HG03196 (cell line): ENCODE results near the gene KLHL29.
A peak's percentile ranks its signal among the peaks of the same experiment; 100 is the strongest.
"Not testable (repeated sequence)": the region's sequence is repeated elsewhere in the genome, so short reads cannot be mapped to it uniquely, and the experiment has no call there.

Experiments used
- ATAC-seq: cut with Tn5 transposase; IDR thresholded peaks from one replicate; pipeline ENCODE4 v1.9.1; 2021; ENCODE audit not compliant: unreplicated experiment

KLHL29 gene

DNA sequence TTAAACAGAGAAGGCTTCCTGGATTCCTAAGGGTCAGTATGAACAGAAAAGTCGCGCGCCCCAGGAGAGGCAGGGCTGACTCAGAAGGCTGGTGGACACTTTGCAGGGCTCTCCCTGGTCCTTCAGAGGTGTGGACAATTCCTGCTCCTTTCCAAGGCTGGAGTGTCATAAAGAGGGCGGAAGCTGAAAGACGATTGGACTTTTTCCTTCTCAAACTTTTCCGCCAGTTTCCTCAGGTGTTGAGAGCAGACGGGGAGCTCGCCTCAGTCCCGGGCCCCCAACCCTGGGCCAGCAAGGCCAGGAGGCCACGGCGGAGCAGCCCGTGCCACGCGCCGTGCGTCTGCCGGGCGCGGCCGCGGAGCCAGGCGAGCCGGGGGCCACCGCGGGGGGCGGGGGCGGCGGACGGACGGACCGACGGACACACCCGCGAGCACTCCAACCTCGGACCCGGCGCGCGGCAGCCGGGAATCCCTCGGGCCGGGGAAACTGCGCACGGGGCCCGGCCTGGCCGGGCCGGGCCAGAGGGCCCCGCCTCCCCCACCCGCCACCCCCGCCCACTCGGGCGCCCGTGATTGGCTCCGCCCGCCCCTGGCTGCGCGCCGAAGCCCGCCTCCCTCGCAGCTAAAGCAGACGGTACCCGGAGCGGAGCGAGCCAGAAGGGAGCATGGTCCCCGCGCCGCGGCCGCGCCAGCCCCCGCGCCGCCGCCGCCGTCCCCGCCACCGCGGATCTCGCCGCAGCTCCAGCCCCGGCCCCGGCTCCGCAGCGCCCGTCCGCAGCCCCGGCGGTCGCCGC, at the start of gene KLHL29:
TSS of gene KLHL29 (plus strand) at position 629 of the 793 bp plus-strand sequence. CDS start 177,018 bp downstream, outside the sequence.
- ATAC-seq: peak; percentile 57

DNA sequence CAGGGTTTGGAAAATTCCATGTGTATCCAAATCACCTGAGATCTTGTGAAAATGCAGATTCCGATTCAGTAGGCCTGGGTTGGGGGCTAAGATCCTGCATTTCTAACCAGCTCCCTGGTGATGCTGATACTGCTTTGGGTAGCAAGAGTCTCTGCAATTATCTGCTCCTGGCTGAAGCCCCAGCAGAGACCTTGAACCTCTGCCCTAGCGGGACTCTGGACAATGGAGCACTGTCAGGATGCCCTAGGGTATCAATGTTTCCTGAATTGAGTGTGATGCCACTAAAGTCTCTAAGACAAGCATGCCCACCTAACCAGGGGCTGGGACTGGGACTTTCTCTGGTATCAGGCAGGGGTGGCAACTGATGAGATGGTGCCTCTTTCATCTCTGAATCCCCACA, 49.4 kb upstream of the KLHL29 start:
- no peak for ATAC-seq

DNA sequence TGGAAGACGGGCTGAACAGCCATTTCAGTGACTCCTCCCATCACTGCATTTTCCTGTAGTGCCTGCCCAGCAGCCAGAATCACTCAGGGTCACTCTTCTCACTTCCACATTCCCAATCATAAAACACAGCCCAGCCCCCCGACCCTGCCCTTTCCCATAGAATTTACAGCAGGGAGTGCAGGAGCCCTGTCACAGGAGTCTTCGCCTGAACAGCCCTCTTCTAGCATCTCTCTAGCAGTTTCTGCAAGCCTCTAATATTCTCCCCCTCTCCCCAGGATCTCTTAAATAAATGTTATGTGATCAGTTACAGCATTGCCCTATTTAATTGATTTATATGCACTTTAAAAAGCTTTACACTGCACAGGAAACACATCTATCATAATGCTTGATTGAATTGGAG, 42.9 kb upstream of the KLHL29 start:
- ATAC-seq: no peak

DNA sequence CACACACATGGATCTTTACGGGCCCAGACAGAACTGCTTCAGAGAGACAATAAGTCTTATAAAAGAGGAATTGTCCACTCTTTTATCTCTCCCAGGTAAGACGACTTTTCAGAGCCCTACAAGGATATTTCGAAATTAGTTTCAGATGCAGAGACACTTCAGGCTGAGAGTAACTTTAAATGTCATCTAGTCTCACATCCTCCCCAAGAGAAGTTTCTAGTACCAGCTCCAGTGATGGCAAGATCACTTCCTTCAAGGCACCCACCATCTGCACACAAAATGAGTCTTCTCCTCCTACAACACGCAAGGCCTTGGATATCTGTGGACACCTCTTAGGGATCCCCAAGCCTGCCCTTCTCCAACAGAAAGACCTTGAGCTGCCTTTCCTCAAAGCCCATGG, 39.0 kb upstream of the KLHL29 start:
- no peak for ATAC-seq

DNA sequence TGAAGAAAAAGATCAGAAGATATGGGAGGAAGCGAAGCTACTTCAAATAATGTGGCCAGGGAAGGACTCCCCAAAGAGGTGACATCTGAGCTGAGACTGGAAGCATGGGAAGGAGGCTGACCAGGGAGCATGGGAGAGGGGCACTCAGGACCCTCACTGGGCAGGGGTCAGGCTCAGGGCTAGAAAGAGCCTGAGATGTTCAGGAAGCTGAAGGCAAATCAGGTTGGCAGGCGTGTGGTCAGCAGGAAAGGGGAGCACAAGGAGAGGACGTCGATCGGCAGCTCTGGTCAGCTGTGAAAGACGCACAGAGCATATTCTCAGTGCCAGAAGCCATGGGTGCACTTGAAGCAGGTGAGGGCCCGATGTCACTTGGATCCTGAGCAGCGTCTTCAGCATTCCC, 38.2 kb upstream of the KLHL29 start:
- ATAC-seq: no peak

DNA sequence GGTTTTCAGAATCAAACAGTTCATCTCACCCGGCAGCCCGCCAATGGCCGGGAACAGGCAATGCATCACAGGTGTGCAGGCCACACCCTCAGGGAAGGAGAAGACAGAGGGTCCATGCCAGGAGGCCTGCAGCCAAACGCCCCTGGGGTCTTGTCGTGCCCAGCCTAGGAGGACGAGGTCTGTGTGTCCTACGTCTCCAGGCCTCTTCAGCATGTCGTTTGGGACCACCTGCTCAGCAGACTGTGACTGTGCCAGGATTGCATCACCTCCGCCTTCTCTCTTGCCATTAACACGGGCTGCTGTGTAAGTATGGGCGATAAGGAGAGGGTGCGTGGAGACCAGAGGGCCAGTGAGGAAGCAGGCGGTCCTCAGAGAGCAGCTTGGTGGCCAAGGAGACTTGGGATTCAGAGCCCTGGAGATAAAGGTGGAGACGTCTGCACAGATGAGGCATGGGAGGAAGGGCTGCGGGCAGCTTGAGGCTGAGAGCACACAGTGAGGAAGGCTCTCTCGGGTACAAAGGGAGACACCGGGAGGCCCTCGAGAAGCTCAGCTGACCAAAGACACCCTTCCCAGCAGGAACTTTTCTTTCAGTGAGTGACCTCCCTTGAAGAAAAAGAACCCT, 37.4 kb upstream of the KLHL29 start:
- no peak for ATAC-seq

DNA sequence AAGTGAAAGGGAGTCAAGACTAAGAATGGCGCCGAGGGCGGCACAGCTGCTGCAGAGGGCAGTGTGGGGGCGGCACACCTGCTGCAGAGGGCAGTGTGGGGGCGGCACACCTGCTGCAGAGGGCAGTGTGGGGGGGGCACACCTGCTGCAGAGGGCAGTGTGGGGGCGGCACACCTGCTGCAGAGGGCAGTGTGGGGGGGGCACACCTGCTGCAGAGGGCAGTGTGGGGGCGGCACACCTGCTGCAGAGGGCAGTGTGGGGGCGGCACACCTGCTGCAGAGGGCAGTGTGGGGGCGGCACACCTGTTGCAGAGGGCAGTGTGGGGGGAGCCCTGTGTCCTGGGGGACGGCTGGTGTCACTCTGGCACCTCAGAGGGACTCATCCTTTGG, 36.9 kb upstream of the KLHL29 start:
- ATAC-seq: not testable (repeated sequence)

DNA sequence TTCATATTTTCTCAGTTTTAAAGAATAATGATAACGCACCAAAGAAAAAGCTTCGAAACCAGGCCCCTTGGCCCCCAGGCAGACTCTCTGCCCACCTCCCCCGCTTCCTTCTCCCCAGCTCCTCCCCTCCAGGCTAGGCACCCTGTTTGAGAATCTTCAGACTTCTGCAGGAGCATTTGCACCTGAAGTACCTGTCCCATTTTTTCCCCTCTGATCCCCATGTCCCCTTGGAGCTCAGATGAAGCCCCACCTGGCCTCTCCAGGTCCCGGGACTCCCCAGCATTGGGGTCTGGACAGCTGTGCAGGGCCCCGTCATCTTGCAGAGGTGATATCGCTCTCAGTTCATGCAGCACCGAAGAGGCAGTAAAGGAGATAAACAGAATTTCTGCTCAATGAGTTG, 35.5 kb upstream of the KLHL29 start:
- ATAC-seq: no peak

DNA sequence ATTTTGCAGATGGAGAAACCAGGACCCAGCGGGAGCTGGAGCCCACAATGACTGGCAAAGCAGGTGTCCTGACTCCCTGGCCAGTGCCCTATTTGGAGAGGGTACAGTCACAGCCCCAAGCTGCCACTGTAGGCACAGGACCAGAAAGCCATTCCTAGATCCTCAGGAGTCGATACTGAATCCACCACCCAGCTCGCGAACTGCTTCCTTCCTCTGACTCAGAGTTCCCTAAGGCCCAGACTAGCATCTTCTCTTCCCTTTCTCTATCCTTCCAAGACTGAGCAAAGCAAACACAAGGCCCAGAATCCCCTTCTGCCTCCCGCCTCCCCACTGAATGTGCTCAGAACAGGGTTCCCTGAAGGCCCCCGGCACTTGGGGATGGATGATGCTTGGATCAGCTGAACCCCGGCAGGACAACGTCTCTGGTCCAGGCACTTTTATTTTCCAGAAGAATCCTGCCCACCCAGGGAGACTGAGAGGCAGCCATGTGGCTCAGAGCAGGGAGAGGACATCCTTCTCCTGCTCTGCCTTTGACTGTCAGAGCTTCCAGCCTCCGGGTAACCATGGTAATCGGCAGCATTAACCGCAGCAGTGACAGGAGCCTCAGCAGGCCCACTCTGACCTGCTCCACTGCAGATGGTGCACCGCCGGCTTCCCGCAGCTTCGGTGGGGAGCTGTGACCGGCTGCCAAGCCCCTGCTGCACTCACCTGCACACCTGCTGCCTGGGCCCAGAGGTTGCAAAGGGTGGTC, 34.8 kb upstream of the KLHL29 start:
- no peak for ATAC-seq

DNA sequence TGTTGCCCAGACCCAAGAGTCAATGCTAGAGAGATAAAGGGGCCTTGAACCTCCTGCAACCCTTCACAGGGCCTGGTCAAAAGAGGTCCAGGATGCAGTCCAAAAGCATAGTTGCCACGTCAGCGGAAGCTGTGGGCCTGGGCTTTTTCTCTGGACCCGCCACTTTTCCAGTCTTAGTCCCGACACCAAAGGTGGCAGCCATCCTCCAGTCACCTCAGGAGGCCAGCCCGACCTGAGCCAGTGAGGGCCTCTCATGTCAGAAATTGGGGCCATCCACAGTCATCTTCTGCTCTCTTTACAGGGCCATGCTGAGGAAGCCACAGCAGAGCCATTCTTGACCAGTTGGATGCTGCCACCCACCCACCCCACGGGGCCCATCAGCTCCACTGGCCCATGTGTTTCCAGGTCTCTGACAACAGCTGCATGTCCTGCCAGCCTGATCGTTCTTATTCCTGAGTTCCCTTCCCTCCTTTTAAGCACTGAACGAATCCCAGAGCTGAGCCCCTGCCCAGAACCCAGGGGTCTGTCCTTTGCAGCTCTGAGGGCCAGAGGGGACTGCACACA, 34.1 kb upstream of the KLHL29 start:
- ATAC-seq: no peak

DNA sequence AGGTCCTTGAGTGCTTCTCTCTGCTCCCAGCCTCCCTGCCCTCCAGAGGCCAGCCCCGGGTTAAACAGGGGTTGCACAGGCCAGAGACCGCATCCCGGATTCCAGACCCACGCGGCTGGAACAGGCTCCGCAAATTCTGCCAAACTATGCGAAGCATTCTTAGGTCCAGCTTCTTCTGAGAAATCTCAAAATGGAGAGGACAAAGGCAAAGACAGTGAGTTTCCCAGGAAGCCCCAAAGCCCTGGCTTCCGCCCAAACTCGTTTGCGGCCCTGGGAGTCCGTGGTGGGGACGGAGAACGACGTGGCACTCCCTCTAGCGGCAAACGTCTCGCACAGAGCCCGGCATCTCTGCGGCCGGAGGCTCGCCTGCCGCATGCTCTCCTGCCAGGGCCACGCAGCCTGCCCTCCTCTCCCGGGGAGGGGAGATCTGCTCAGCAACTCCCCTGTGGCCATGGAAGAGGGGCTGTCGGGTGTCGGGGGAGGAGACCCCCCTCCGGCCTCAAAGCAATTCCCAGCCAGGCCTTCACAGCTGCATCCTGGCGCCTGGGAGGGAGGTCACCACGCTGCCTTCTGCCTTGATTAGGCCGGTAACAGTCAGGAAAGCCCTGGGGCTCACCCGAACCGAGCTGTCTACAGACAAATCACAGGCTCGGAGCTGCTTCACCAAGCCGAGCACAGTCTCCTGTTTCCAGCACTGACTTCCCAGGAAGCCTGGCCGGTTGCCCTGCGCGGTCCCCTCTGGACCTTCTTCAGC, 33.4 kb upstream of the KLHL29 start:
- ATAC-seq: peak; percentile 96

DNA sequence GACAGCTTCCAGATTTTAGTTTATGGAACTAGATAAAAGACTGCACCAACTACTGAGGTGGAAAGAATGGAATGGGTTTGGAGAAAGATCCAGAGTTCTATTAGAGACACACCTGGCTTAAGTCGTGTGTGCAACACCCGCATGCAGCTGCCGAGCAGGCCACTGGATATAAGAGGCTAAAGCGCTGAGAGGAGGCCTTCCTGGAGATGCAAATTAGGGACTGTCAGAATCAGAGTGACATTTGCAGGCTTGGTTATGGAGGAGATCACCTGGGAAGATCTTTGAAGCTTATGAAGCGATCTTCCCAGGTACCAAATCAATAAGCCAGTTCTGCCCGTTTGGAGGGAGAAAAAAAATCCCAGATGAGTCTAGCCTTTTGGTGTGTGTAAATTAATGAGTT, 30.4 kb upstream of the KLHL29 start:
- ATAC-seq: no peak

DNA sequence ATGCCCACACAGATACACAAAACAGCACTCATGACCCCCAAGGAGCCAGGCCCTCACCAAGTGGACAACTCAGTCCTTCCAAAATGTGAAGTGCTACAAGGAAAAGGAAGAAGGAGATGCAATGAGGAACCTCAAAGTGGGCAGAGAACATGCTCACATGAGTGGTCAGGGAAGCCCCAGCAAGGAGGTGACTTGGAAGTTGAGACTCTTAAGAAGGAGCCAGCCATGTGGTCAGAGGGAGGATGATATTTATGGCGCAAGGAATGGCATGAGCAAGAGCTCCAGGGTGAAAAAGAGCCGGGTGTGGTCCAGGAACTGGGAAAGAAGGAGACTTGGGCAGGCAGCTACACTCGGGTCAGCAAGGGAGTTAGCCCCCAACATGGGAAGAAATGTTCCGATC, 30.0 kb upstream of the KLHL29 start:
- ATAC-seq: no peak

DNA sequence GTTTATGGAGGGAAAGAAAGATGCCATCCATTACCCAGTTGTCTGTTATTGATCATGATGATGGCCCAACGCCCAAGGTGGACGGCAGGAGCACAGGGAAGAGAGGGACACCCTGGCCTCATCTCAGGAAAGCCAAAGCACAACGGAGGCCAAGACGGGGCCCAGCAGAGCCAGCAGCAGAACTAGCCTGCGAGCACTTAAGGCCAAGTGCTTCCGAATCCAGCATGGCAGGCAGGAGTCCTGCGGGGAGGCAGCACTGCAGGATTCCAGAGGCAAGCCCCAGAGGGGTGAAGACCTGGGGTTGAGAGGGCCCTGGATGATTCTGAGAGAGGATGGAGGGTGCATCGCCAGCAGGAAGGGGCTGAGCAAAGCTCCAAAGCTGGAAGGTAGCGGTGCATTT, 28.3 kb upstream of the KLHL29 start:
- no peak for ATAC-seq

DNA sequence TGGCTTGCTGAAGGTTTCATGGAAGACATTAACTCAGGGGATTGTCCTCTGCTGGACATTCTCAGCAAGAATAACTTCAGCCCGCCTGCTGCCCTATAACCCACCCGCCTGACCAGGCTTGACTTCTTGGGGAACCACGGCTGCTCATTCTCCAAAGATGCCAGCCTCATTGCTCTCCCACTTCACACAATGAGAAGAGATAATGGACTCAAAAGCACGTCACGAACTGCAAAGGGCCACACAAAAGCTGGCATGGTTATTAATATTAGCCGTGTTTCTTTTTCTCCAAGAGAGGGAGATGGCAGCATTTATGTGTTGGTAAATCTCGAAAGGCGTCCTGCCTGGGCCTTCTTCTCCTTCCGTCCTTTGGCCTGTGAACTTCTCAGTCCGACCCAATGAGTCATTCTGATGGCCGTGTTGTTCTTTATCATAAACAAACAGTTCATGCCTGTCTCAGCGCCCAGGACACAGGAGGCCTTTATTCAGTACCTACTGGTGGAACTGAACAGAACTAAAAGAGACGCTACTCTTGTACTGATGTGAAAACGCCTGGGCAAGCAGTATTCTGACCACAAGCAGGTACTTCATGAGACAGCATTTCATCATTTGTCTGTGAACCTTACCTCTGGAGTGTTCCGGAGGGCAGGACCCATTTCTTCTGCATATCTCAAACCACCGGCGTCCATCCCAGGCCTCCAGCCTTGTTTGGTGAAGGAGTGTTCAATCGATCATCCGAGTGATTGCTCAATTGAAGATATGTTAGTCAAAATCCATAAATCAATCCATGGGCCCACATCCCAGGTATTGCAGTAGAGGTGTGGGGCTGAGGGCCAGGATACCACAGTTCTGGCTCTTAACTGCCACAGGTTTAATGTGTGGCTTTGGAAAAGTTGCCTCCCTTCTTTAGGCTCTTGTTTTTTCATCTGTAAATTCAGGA, 25.1 kb upstream of the KLHL29 start:
- ATAC-seq: no peak

DNA sequence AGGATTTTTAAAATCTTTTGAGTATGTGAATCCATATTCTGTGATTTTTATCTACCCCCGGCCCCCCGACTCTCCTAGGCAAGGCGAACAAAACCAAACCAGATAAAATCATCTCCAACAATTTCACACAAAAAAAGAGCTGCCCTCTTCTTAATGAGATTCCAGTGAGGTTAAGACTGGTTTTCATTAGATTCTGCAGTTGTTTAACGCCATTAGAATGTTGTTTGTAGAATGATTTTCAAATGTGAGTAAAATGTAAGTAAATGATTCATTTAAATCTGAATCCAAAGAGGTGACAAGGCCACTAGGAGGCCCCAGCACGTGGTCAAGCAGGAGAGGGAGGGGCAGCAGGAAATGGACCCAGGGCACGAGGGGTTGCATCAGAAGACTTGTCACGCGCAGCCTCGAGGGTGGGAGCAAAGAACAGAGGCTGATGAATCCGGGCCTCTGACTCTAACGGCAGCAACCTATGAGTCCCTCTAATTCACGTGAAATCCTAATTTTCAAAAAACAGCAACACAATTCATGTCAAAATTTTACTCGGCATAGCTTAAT, 24.3 kb upstream of the KLHL29 start:
- ATAC-seq: no peak

DNA sequence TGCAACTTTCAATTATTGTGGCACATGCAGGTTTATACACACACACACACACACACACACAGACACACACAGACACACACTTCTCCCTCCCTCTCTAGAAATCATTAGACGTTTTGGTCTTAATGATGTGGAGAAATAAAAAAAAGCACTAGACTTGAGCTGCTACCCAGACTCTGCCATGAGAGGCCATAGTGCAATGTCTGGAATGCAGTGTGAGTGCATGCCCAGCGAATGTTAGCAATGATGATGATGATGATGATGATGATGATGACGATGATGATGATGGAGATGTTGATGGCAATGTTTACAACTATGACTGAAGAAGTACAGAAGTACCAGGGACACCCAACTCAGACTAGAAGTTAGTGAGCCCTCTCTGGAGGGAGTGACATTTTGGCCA, 23.8 kb upstream of the KLHL29 start:
- no peak for ATAC-seq

DNA sequence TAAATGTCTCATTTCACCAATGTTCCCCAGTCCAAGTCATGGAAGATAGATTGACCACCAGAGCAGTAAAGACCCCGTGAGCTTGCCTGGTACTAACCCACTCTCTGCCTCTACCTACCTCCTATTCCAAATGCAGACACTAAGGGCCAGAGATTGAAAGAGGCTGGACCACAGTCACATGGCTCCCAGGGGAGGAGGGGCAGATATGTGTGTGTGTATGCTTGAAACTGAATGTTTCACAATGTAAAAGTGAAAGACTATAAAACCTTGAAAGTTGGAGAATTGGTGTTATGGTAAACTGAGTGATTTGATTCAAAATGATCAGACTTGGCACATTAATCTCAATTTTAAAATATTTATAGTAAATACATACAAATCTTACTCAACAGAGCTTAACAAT, 21.7 kb upstream of the KLHL29 start:
- no peak for ATAC-seq

DNA sequence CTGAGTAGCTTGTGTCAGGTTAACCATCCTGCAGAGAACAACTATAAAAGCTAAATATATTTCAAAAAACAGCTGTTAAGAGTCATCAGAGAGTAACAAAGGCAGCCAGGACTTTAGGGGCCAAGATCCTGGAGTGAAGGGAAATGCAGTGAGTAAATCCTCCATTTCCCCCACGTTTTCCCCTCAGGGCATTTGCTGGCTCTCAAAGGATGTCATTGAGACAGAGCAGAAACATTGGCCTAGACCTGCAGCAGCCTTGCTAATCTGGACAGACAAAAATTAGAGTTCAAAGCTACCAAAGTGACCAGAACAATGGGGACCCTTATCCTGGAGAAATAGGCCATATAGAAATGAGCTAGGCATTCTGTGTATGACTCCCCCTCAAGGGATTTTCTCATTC, 21.1 kb upstream of the KLHL29 start:
- no peak for ATAC-seq

DNA sequence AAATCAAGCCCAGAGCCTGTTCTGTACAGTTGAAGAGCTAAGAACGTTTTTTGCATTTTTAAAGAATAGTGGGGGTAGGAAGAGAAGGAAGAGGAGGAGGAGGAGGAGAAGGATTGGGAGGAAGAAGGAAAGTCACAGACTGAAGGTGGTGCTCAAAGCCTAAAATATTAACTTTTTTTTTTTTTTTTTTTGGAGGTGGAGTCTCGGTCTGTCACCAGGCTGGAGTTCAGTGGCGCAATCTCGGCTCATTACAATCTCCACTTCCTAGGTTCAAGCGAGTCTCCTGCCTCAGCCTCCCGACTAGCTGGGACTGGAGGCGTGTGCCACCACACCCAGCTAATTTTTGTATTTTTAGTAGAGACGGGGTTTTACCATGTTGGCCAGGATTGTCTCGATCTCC, 18.3 kb upstream of the KLHL29 start:
- no peak for ATAC-seq
